HG03432 (cell line): ENCODE data around the gene CAMK1.
A peak's percentile ranks its signal among the peaks of the same experiment; 100 is the strongest.
"Not testable (repeated sequence)": the region's sequence is repeated elsewhere in the genome, so short reads cannot be mapped to it uniquely, and the experiment has no call there.

ENCODE experiments used
- ATAC-seq: cut with Tn5 transposase; IDR thresholded peaks from one replicate; pipeline ENCODE4 v1.9.1; 2021; ENCODE audit warnings: mild to moderate bottlenecking, moderate library complexity; ENCODE audit not compliant: unreplicated experiment

CAMK1 gene

DNA sequence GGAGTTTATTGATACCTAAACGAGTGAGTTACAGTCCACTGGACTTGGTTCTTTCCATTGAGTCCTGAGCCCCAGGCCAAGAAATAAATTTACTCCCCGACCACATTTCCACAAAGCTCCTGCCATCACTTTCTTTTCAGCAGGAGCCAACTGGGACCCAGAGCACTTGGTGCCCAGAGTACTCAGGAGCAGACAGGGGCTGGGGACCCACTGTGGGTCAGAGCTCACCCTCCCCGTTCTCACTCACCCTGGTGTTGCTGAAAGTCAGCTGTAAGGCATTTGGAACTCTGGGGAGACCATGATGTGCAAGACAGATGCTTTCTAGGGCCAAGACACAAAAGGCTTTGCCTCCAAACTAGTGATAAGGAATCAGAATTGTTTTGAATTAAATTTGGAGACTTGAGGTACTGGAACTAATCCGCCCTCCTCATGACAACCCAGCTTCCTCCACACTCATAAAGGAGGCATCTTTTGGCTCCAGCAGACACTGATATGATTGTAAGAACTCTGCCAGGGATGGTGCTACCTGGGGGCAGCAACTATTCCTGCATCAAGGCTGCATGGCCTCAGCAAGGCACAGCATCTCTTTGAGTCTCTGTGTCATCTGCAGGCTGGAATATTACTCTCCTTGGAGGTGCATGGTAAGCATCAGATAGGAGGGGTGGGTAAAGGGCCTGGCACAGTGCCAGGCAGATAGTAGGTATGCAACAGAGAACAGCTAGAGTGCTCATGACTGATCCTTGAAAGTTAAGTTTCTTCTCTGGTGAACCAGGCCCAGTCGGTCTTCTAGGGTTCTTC, 7.3 kb upstream of the CAMK1 start:
- no peak for ATAC-seq

DNA sequence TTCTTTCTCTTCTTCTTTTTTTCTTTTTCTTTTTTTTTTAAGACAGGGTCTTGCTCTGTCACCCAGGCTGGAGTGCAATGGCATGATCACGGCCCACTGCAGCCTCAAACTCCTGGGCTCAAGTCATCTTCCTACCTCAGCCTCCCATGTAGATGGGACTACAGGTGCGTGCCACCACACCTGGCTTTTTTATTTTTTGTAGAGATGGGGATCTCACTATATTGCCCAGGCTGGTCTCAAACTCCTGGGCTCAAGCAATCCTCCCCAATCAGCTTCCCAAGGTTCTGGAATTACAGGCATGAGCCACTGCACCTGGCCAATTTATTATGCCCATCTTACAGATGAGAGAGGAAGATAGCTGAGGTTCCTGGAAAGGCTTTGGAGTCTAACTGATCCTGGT, 1.3 kb upstream of the CAMK1 start:
- not testable (repeated sequence) for ATAC-seq

GRCh38 chr3:9770276-9770812, 597 bp upstream of the CAMK1 start:
- ATAC-seq: no peak

DNA sequence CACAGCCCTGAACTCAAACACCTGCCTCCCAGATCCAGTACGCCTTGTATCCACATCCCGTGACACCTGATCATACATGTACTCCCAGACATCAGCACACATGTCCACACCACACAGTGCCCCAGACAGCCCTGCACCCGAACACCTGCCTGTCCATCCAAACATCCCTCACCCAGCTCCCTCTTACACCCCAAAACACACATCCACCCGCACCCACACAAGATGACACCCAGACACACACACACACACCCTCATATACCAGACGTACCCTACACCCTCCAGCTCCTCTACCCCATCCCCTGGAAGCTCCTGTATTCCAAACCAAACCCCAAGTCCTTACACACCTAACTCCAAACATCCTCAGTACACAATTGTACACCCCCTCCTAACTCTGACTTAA, 735 bp downstream of the CAMK1 start:
- ATAC-seq: no peak

GRCh38 chr3:9768141-9768775, 1.5 kb downstream of the CAMK1 start:
- no peak for ATAC-seq

DNA sequence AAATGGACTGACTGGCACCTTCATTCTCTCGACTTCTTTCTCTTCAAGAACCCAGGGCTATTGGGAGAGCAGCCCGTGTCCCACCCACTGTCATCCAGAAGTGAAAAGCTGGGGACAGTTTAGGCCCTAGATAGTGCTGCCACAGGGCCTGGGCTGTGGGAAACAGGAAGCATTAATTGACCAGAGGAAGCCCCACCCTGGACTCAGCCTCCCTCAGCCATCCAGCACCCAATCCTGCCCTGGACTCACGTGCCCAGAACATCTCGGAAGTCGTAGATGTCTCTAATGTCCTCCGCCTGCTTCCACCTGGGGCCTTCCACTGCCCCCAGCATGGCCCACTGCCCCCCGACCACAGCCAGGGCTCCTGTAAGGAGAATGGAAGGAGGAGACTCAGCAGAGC, 2.3 kb downstream of the CAMK1 start:
- ATAC-seq: no peak

- no peak for ATAC-seq
Measured at GRCh38 chr3:9765865-9766264, 3.9 kb downstream of the CAMK1 start.

- ATAC-seq: no peak
Measured at GRCh38 chr3:9762871-9763270, 6.9 kb downstream of the CAMK1 start.

GRCh38 chr3:9761919-9762318, 7.8 kb downstream of the CAMK1 start:
- ATAC-seq: no peak

- no peak for ATAC-seq
Measured at GRCh38 chr3:9760779-9761505, 8.8 kb downstream of the CAMK1 start.

DNA sequence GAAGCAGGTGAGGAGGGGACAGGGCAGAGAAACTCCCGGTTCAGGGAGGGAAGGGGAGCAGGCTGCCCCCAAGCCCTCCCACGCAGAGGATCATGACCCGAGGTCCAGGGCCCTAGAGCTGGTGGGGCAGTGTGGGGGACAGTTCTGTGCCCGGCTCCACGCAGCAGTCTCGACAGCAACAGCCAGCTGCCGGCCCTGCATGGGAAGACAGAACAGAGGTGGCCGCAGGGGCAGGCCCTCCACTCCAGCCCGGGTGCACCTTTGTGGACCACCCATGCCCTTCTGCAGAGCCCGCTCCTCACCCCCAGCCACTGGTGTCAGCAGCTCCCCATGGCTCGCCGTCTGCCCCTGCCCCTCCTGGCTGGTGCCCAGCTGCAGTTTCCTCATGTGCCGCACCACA, 12.3 kb downstream of the CAMK1 start:
- no peak for ATAC-seq

- ATAC-seq: no peak
Measured at GRCh38 chr3:9754678-9755077, 15.1 kb downstream of the CAMK1 start.

GRCh38 chr3:9750556-9751411, 19.0 kb downstream of the CAMK1 start:
- no peak for ATAC-seq

GRCh38 chr3:9749645-9750555, 19.8 kb downstream of the CAMK1 start, which contains the start of gene OGG1:
OGG1 (plus strand) TSS chr3:9749952; CDS start chr3:9750287, 335 bp downstream.
- peak; percentile 92 for ATAC-seq

- no peak for ATAC-seq
Measured at GRCh38 chr3:9749296-9749644, 20.5 kb downstream of the CAMK1 start.

GRCh38 chr3:9748031-9748430, 21.7 kb downstream of the CAMK1 start:
- ATAC-seq: no peak

DNA sequence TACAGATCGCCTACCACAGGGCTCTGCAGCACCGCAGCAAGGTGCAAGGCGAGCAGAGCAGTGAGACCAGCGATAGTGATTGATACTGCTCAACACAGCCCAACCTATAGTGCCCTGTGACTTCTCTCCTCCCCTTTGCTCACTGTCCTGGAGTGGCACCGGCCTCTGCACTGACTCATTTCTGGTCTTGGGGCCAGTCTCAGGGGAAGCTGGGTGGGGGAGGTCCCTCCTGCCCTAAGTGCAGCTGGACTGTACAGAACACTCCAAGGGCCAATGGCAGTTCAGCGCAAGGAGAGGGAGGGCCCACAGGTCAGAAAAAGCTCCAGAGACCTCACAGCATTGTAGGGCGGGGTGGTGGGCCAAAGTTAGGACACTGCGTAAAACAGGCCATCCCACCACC, 22.5 kb downstream of the CAMK1 start:
- ATAC-seq: peak; percentile 12

- no peak for ATAC-seq
Measured at GRCh38 chr3:9746330-9746729, 23.4 kb downstream of the CAMK1 start.

DNA sequence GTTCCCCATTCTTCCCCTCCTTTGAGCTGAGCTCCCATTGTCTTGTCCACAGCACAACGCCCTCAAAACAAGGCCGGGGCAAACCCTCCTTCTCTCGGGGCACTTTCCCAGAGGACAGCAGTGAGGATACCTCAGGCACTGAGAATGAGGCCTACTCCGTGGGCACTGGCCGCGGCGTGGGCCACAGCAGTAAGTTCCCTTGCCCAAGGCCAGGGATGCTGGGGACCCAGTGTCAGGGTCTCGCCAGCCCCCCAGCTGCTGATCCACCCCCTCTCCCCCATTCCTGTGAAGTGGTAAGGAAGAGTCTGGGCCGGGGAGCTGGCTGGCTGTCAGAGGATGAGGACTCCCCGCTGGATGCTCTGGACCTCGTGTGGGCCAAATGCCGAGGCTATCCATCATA, 24.2 kb downstream of the CAMK1 start:
- ATAC-seq: no peak

- no peak for ATAC-seq
Measured at GRCh38 chr3:9744162-9744561, 25.6 kb downstream of the CAMK1 start.
